Spinal cord (tissue), 10 donors: ENCODE data around the gene PREP. TPM values are rescaled to one million over a fixed set of nuclear protein-coding genes. Genes with fewer than 3 reads are reported as not detected.
A peak's percentile ranks its signal among the peaks of the same experiment; 100 is the strongest.

ENCODE experiments used
- DNase-seq, 6 donors: peaks; one replicate each; pipeline versions ENCODE4 v3.0.0 to v3.0.0-alpha.2; 2013 to 2015; ENCODE audit warnings: low spot score in 6 of 6, low read depth in 4 of 6
- H3K27ac ChIP-seq: one replicate; pipeline ENCODE4 v1.5.1; 2013; ENCODE audit warnings: low read depth, low read length, control low read depth
- H3K27me3 ChIP-seq: one replicate; pipeline ENCODE4 v1.6.1; 2013; ENCODE audit warnings: low read length; ENCODE audit not compliant: control insufficient read depth, insufficient read depth
- H3K36me3 ChIP-seq: one replicate; pipeline ENCODE4 v1.6.1; 2013; ENCODE audit warnings: low read length; ENCODE audit not compliant: control insufficient read depth, insufficient read depth
- H3K4me1 ChIP-seq: one replicate; pipeline ENCODE4 v1.6.1; 2013; ENCODE audit warnings: low read length; ENCODE audit not compliant: control insufficient read depth, insufficient read depth
- H3K4me3 ChIP-seq: one replicate; pipeline ENCODE4 v1.5.1; 2013; ENCODE audit warnings: low read depth, low read length, control low read depth
- H3K9me3 ChIP-seq: one replicate; pipeline ENCODE4 v1.6.1; 2013; ENCODE audit warnings: low read length; ENCODE audit not compliant: control insufficient read depth, insufficient read depth
- WGBS: methylation state at CpG from one replicate; pipeline ENCODE4 v1.1.5; 2013; ENCODE audit warnings: missing lambda C conversion rate; ENCODE audit not compliant: insufficient coverage; 5-methylcytosine and 5-hydroxymethylcytosine counted together
- polyA plus RNA-seq, 2 donors: library from polyadenylated mRNA; unstranded; fragments of 120-200 nt; gene quantifications; one replicate each; pipeline ENCODE4 v1.2.1, GENCODE V29; 2013; ENCODE audit not compliant: insufficient read length in 2 of 2
- total RNA-seq, 2 donors: library from RNA; depleted of rRNA in 1 of 2; stranded (reverse); fragments of 120-200 nt in 1 of 2; fragments of >200 nt in 1 of 2; gene quantifications; one replicate each; pipeline versions ENCODE4 v1.2.3 to v1.2.4, GENCODE V29; 2013 to 2014
- donor health status: healthy.

The PREP gene
- total and polyA plus RNA-seq, 4 donors: 21.5 to 40.4 (median 35.3) TPM

GRCh38 chr6:105270511-105270910, 132.4 kb downstream of the PREP start:
- peak in 1 of 6 donors; percentile 40 for DNase-seq
- H3K9me3 ChIP-seq: peaks cover 2% of the 10 kb centered on the region
- no peaks in the 10 kb centered on the region for H3K4me1 ChIP-seq
- H3K36me3 ChIP-seq: no peaks in the 10 kb centered on the region
- H3K27ac ChIP-seq: no peak overlapping the region
- no peak overlapping the region for H3K4me3 ChIP-seq
- H3K27me3 ChIP-seq: no peaks in the 10 kb centered on the region

GRCh38 chr6:105269390-105269789, 133.5 kb downstream of the PREP start:
- no CpG with 5 or more reads among the region's 2 CpGs for WGBS

DNA sequence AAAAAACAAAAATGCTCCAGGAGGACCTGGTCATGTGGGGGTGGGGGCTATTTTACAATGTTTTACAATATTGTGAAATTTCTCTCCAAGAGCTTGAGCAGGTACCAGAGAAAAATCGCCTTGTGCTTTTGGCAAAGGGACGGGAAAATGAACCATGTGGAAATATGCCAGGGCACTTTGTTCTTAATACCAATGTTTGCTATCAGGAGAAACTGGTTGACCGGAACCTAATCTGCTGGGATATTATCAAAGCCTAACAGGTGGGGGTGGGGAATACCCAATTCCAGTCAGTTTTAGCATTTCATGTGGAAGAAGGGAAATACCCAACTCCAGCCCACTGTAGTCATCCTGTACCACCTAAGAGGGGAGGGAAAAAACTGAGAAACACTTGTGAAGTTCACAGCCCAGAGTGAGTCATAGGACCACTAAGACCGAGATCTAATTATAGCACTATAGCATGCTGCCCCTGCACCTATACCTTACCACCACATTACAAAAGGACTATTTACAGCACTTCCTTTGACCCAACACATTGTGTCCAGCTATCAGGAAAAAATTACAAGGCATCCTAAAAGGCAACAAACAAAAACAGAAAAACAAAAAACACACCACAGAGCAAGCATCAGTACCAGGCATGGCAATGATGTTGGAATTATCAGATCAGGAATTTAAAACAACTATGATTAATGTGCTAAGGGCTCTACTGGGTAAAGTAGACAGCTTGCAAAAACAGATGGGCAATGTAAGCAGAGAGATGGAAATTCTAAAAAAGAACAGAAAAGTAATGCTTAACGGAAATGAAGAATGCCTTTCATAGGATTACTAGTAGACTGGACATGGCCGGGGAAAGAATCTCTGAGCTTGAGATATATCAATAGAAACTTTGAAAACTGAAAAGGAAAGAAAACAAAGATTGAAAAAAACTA, 138.9 kb downstream of the PREP start:
- H3K4me3 ChIP-seq: no peak overlapping the region
- H3K27me3 ChIP-seq: no peaks in the 10 kb centered on the region
- WGBS: 86% methylated on average over 3 of the region's 6 CpGs
- peak in 1 of 6 donors; percentile 61 for DNase-seq
- no peaks in the 10 kb centered on the region for H3K4me1 ChIP-seq
- no peaks in the 10 kb centered on the region for H3K36me3 ChIP-seq
- H3K9me3 ChIP-seq: peaks cover 2% of the 10 kb centered on the region
- H3K27ac ChIP-seq: no peak overlapping the region

More at GRCh38 chr6:105269390-105269789, 133.5 kb downstream of the PREP start:
- H3K27me3 ChIP-seq: no peaks in the 10 kb centered on the region
- no peak overlapping the region for H3K4me3 ChIP-seq
- no peak for DNase-seq
- H3K9me3 ChIP-seq: peaks cover 2% of the 10 kb centered on the region
- H3K36me3 ChIP-seq: no peaks in the 10 kb centered on the region
- H3K27ac ChIP-seq: no peak overlapping the region
- no peaks in the 10 kb centered on the region for H3K4me1 ChIP-seq

- no peak for DNase-seq
- Histone ChIP-seq H3K9me3 (no peaks in the 10 kb centered on the region), H3K27ac (no peak overlapping the region), H3K36me3 (no peaks in the 10 kb centered on the region), H3K4me3 (no peak overlapping the region), H3K27me3 (no peaks in the 10 kb centered on the region), H3K4me1 (no peaks in the 10 kb centered on the region)
- WGBS: 67% methylated on average over 5 of the region's 13 CpGs
These were observed 142.7 kb downstream of the PREP start for GRCh38 chr6:105259913-105260889.

- H3K4me1 ChIP-seq: no peaks in the 10 kb centered on the region
- no peak overlapping the region for H3K27ac ChIP-seq
- H3K27me3 ChIP-seq: no peaks in the 10 kb centered on the region
- H3K9me3 ChIP-seq: no peaks in the 10 kb centered on the region
- DNase-seq: no peak
- H3K4me3 ChIP-seq: no peak overlapping the region
- H3K36me3 ChIP-seq: no peaks in the 10 kb centered on the region
- WGBS: no CpG with 5 or more reads among the region's 5 CpGs
These were observed 144.1 kb downstream of the PREP start for GRCh38 chr6:105258816-105259215.

DNA sequence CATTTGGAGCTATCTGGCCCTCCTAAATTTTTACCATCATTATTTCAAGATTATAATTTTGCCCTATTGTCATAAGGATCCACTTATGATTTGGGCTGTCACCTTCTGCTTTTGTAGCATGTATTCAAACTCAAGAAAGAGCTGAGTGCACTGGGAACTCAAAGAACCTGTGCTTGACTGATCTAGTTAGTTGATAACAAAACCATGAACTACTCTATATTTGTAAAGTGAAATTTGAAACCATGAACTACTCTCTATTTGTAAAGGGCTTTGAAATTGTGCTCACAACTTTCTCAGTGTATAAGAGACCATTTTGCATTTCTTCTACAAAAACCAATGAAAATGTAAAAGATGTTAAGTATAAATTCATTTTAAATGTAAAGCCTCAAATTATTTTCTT, 145.5 kb downstream of the PREP start:
- Histone ChIP-seq H3K27me3 (no peaks in the 10 kb centered on the region), H3K36me3 (no peaks in the 10 kb centered on the region), H3K4me1 (no peaks in the 10 kb centered on the region), H3K9me3 (no peaks in the 10 kb centered on the region), H3K4me3 (no peak overlapping the region), H3K27ac (no peak overlapping the region)
- DNase-seq: no peak

DNA sequence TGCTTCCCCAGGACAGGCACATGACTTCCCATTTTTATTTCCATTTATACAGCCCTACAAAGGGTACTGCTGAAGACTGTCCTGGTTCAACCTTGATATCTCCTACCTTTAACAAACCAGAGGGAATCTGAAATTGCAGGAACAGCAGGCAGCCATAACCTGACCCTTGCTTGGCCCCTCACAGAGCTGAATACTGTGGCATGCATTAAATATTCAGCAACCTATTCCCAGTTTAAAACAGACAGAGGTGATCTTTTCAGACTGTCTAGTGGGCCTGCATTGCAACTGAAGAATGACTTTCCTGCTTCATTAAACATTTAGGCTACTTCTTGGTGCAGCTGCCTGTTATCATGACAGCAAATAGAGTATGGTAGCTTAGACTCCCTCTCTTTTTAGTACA, 146.3 kb downstream of the PREP start:
- Histone ChIP-seq H3K27me3 (no peaks in the 10 kb centered on the region), H3K4me1 (no peaks in the 10 kb centered on the region), H3K4me3 (no peak overlapping the region), H3K27ac (no peak overlapping the region), H3K36me3 (no peaks in the 10 kb centered on the region), H3K9me3 (no peaks in the 10 kb centered on the region)
- peak in 1 of 6 donors; percentile 20 for DNase-seq

DNA sequence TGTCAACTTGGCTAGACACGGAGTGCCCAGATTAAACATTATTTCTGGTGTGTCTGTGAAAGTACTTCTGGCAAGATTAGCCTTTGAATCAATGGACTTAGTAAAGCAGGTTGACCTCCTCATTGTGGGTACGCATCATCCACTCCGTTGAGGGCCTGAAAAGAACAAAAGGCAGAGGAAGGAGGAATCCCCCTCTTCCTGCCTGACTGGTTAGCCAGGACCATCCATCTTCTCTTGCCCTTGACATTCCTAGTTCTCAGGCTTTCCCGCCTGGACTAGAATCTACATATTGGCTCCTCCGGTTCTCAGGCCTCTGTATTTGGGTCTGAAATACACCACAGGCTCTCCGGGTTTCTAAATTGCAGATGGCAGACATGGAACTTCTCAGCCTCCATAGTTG, 149.1 kb downstream of the PREP start:
- H3K27ac ChIP-seq: no peak overlapping the region
- H3K4me3 ChIP-seq: no peak overlapping the region
- no peak for DNase-seq
- H3K9me3 ChIP-seq: no peaks in the 10 kb centered on the region
- H3K27me3 ChIP-seq: no peaks in the 10 kb centered on the region
- H3K36me3 ChIP-seq: no peaks in the 10 kb centered on the region
- no peaks in the 10 kb centered on the region for H3K4me1 ChIP-seq
- 74% methylated on average over 5 of the region's 6 CpGs for WGBS

GRCh38 chr6:105251689-105252088, 151.2 kb downstream of the PREP start:
- 100% methylated on average over 2 of the region's 2 CpGs for WGBS
- Histone ChIP-seq H3K27me3 (no peaks in the 10 kb centered on the region), H3K27ac (no peak overlapping the region), H3K36me3 (no peaks in the 10 kb centered on the region), H3K4me1 (no peaks in the 10 kb centered on the region), H3K4me3 (no peak overlapping the region), H3K9me3 (no peaks in the 10 kb centered on the region)
- no peak for DNase-seq
